IMR-90 (cell line): ENCODE measurements around the gene COG3. TPM values are rescaled to one million over a fixed set of nuclear protein-coding genes. Genes with fewer than 3 reads are reported as not detected.

Experiments
- ATAC-seq: fragments of 200-7000 bp; cut with Tn5 transposase; 2 replicates; pipeline ENCODE4 v1.9.1; 2020; ENCODE audit warnings: low read depth, mild to moderate bottlenecking, moderate library complexity
- BruUV-seq: library from RNA; stranded (reverse); fragments of 400-500 nt; replicated peaks from 2 replicates; lab custom pipeline; 2021; lab: Mats Ljungman, UMichigan
- CTCF ChIA-PET: fragments of 300-600 bp; formaldehyde crosslinking; extraction: SDS; loops from one replicate; lab custom pipeline; 2021; ENCODE audit warnings: antibody characterized with exemption; lab: Yijun Ruan, JAX
- POLR2A ChIA-PET: fragments of 300-600 bp; sonication (Branson Sonifier 250); formaldehyde crosslinking; loops from one replicate; lab custom pipeline; 2022; ENCODE audit warnings: antibody characterized with exemption; ENCODE audit not compliant: unreplicated experiment; lab: Charles Lee
- DNase-seq: peaks from one replicate; pipeline ENCODE4 v3.0.0; 2013
- H2AFZ ChIP-seq: replicated peaks from 2 replicates; pipeline ENCODE3; 2013; ENCODE audit warnings: low read length, mild to moderate bottlenecking; ENCODE audit not compliant: poor library complexity
- H2AK5ac ChIP-seq: 2 replicates; pipeline ENCODE4 v1.6.1; 2013; ENCODE audit warnings: low read depth, low read length, inconsistent platforms
- H2AK9ac ChIP-seq: replicated peaks from 2 replicates; pipeline ENCODE3; 2013; ENCODE audit warnings: mild to moderate bottlenecking, low read depth, low read length, moderate library complexity; ENCODE audit not compliant: poor library complexity
- H2BK120ac ChIP-seq: 2 replicates; pipeline ENCODE4 v1.6.1; 2013; ENCODE audit warnings: low read depth, low read length, inconsistent platforms
- H2BK15ac ChIP-seq: 3 replicates; pipeline ENCODE4 v1.6.1; 2013; ENCODE audit warnings: low read depth, low read length, inconsistent platforms
- H2BK20ac ChIP-seq: 2 replicates; pipeline ENCODE4 v1.6.1; 2013; ENCODE audit warnings: low read depth, mild to moderate bottlenecking, inconsistent platforms, low read length, moderate library complexity
- H2BK5ac ChIP-seq: 2 replicates; pipeline ENCODE4 v1.6.1; 2013; ENCODE audit warnings: mild to moderate bottlenecking, low read depth, low read length, inconsistent platforms; ENCODE audit not compliant: poor library complexity, severe bottlenecking
- H3K14ac ChIP-seq: replicated peaks from 2 replicates; pipeline ENCODE4 v1.6.1; 2013; ENCODE audit warnings: low read depth, low read length, inconsistent platforms
- H3K18ac ChIP-seq: 2 replicates; pipeline ENCODE4 v1.6.1; 2013; ENCODE audit warnings: low read depth, low read length, control low read depth
- H3K23ac ChIP-seq: 2 replicates; pipeline ENCODE4 v1.6.1; 2013; ENCODE audit warnings: low read depth, low read length, inconsistent platforms
- H3K27ac ChIP-seq: 2 replicates; pipeline ENCODE4 v1.5.1; 2013; ENCODE audit warnings: mild to moderate bottlenecking, control low read depth, low read length; ENCODE audit not compliant: insufficient read depth
- H3K27me3 ChIP-seq: 2 replicates; pipeline ENCODE4 v1.6.1; 2013; ENCODE audit warnings: low read length; ENCODE audit not compliant: control insufficient read depth, insufficient read depth
- H3K36me3 ChIP-seq: 2 replicates; pipeline ENCODE4 v1.6.1; 2013; ENCODE audit warnings: low read length, mixed read lengths; ENCODE audit not compliant: control insufficient read depth, insufficient read depth
- H3K4ac ChIP-seq: 2 replicates; pipeline ENCODE4 v1.6.1; 2013; ENCODE audit warnings: low read depth, low read length, inconsistent platforms
- H3K4me1 ChIP-seq: 2 replicates; pipeline ENCODE4 v1.6.1; 2013; ENCODE audit warnings: low read length, mixed read lengths; ENCODE audit not compliant: control insufficient read depth, insufficient read depth
- H3K4me2 ChIP-seq: 2 replicates; pipeline ENCODE4 v1.6.1; 2013; ENCODE audit warnings: low read depth, mild to moderate bottlenecking, control low read depth, low read length, moderate library complexity
- H3K4me3 ChIP-seq: 2 replicates; pipeline ENCODE4 v1.5.1; 2013; ENCODE audit warnings: low read depth, mild to moderate bottlenecking, control low read depth, low read length, moderate library complexity; ENCODE audit not compliant: insufficient read depth
- H3K56ac ChIP-seq: 2 replicates; pipeline ENCODE4 v1.6.1; 2013; ENCODE audit warnings: low read length, inconsistent platforms; ENCODE audit not compliant: insufficient read depth; ENCODE audit errors: extremely low read depth
- H3K79me1 ChIP-seq, 2 experiments: 2 replicates each; pipeline ENCODE4 v1.6.1; 2013; ENCODE audit warnings: low read length in 2 of 2, inconsistent platforms in 1 of 2, low read depth in 1 of 2
- H3K9ac ChIP-seq: 2 replicates; pipeline ENCODE4 v1.6.1; 2013; ENCODE audit warnings: low read depth, low read length, control low read depth
- H3K9me1 ChIP-seq: 2 replicates; pipeline ENCODE4 v1.6.1; 2013; ENCODE audit warnings: low read length, inconsistent platforms; ENCODE audit not compliant: insufficient read depth
- H3K9me3 ChIP-seq: 2 replicates; pipeline ENCODE4 v1.6.1; 2013; ENCODE audit warnings: low read length; ENCODE audit not compliant: control insufficient read depth, insufficient read depth
- H4K20me1 ChIP-seq: 2 replicates; pipeline ENCODE4 v1.6.1; 2013; ENCODE audit warnings: low read length, inconsistent platforms; ENCODE audit not compliant: insufficient read depth
- H4K5ac ChIP-seq: 2 replicates; pipeline ENCODE4 v1.6.1; 2013; ENCODE audit warnings: mild to moderate bottlenecking, low read depth, low read length, control low read depth
- H4K8ac ChIP-seq, 2 experiments: 2 replicates each; pipeline ENCODE4 v1.6.1; 2013; ENCODE audit warnings: low read depth in 2 of 2, low read length in 2 of 2, control low read depth in 1 of 2, inconsistent platforms in 1 of 2
- H4K91ac ChIP-seq: 2 replicates; pipeline ENCODE4 v1.6.1; 2013; ENCODE audit warnings: low read depth, low read length, inconsistent platforms; ENCODE audit not compliant: insufficient read depth
- CHD1 ChIP-seq: IDR thresholded peaks from 2 replicates; pipeline ENCODE4 v1.6.1; 2012; ENCODE audit warnings: low read depth, low read length, improper control_type of control experiment
- CTCF ChIP-seq: conservative IDR thresholded peaks from 2 replicates; pipeline ENCODE4 v1.5.1; 2012; ENCODE audit warnings: mild to moderate bottlenecking, low read depth, low read length, improper control_type of control experiment
- MXI1 ChIP-seq: IDR thresholded peaks from 2 replicates; pipeline ENCODE4 v1.6.1; 2012; ENCODE audit warnings: low read depth, mild to moderate bottlenecking, low read length, moderate library complexity, borderline replicate concordance
- WGBS, 2 experiments: methylation state at CpG; one replicate each; pipeline versions ENCODE4 v1.1.5 to v1.1.7; 2013; ENCODE audit warnings: missing lambda C conversion rate in 2 of 2; ENCODE audit not compliant: insufficient read length in 1 of 2; ENCODE audit errors: extremely low coverage in 2 of 2; 5-methylcytosine and 5-hydroxymethylcytosine counted together
- dilution Hi-C: fragments of 300-500 bp; cut with HindIII; formaldehyde crosslinking; loops from one replicate; pipeline ENCODE4 v1.14.3; 2018; ENCODE audit warnings: low sequenced_read_pairs; ENCODE audit not compliant: unreplicated experiment
- in situ Hi-C: fragments of 300-500 bp; cut with MboI; formaldehyde crosslinking; loops from 3 replicates; pipeline ENCODE4 v1.14.3; 2019; ENCODE audit warnings: low sequenced_read_pairs, inconsistent platforms, mixed read lengths
- intact Hi-C: fragments of 100-400 bp; cut with micrococcal nuclease; formaldehyde crosslinking; loops from 2 replicates; pipeline ENCODE4 v1.10.0; 2022
- polyA plus RNA-seq, 3 experiments: library from polyadenylated mRNA; depleted of rRNA; stranded (reverse); fragments of >200 nt; gene quantifications; 2 replicates each; pipeline ENCODE4 v1.2.3, GENCODE V29; 2012; ENCODE audit warnings: low replicate concordance in 1 of 3
- total RNA-seq: library from RNA; depleted of rRNA; stranded (reverse); fragments of >200 nt; gene quantifications from 2 replicates; pipeline ENCODE4 v1.2.3, GENCODE V29; 2012

Gene COG3
- total and polyA plus RNA-seq, 2 of the 4 experiments (the other 2 are of a cell fraction) = 21.7 to 31.9 TPM

- no peak overlapping the region for H4K91ac ChIP-seq
- no peak overlapping the region for H3K4ac ChIP-seq
- DNase-seq = no peak
- H2AFZ ChIP-seq = no peak overlapping the region
- no peak overlapping the region for H2BK15ac ChIP-seq
- intact Hi-C loops (no loop called here), in situ Hi-C loops (no loop called here), dilution Hi-C loops (no loop called here)
- H2BK120ac ChIP-seq = no peak overlapping the region
- CTCF ChIA-PET = no interaction called here
- H3K56ac ChIP-seq = no peak overlapping the region
- H3K9ac ChIP-seq = no peak overlapping the region
- no peaks in the 10 kb centered on the region for H3K36me3 ChIP-seq
- no peak overlapping the region for H3K4me3 ChIP-seq
- no peak overlapping the region for H4K8ac ChIP-seq
- TF ChIP-seq MXI1 (no peak), CTCF (no peak), CHD1 (no peak)
- no peaks in the 10 kb centered on the region for H4K20me1 ChIP-seq
- peaks cover 2% of the 10 kb centered on the region; the same call in 1 of the 2 replicates for H3K4me1 ChIP-seq
- ATAC-seq = no peak
- H2AK9ac ChIP-seq = no peak overlapping the region
- H3K23ac ChIP-seq = no peak overlapping the region
- H4K5ac ChIP-seq = no peak overlapping the region
- H3K9me1 ChIP-seq = no peaks in the 10 kb centered on the region
- peaks cover 2% of the 10 kb centered on the region for H3K27me3 ChIP-seq
- BruUV-seq = no TSS peak
- no peak overlapping the region for H3K18ac ChIP-seq
- H2BK5ac ChIP-seq = no peak overlapping the region
- no peaks in the 10 kb centered on the region for H3K79me1 ChIP-seq
- no peak overlapping the region for H2AK5ac ChIP-seq
- no peaks in the 10 kb centered on the region for H3K9me3 ChIP-seq
- H3K4me2 ChIP-seq = no peak overlapping the region
- WGBS, 2 experiments = no CpG with 5 or more reads among the region's 9 CpGs
- no peak overlapping the region for H3K14ac ChIP-seq
- POLR2A ChIA-PET = no interaction called here
- no peak overlapping the region for H2BK20ac ChIP-seq
- no peak overlapping the region for H3K27ac ChIP-seq
These were observed 28.4 kb upstream of the COG3 start for GRCh38 chr13:45436332-45436731.
